Common myeloid progenitor, CD34-positive (primary cell): ENCODE results near the gene PSMA8.
"Not testable (repeated sequence)": the region's sequence is repeated elsewhere in the genome, so short reads cannot be mapped to it uniquely, and the experiment has no call there.

Source experiments
- CTCF ChIA-PET: fragments of 350-600 bp; sonication (Branson Sonifier 250); formaldehyde crosslinking; loops from one replicate; lab custom pipeline; 2021; ENCODE audit warnings: antibody characterized with exemption; lab: Charles Lee
- POLR2A ChIA-PET: fragments of 350-600 bp; sonication (Branson Sonifier 250); formaldehyde crosslinking; loops from one replicate; lab custom pipeline; 2021; ENCODE audit warnings: antibody characterized with exemption; lab: Charles Lee
- DNase-seq, 3 donors: peaks; one replicate each; pipeline versions ENCODE4 v3.0.0 to v3.0.0-alpha.2; 2013
- H3K27ac ChIP-seq, 2 experiments: 1 replicate in 1 of 2; 2 replicates in 1 of 2; pipeline ENCODE4 v1.7.0; 2013; ENCODE audit warnings: inconsistent platforms in 2 of 2, low read length in 2 of 2, mild to moderate bottlenecking in 2 of 2, low read depth in 1 of 2, moderate library complexity in 1 of 2; ENCODE audit not compliant: severe bottlenecking in 2 of 2, insufficient read depth in 1 of 2, poor library complexity in 1 of 2
- H3K27me3 ChIP-seq, 5 experiments: replicated peaks in 2 of 5; 1 replicate in 3 of 5; 2 replicates in 2 of 5; pipeline versions ENCODE4 v1.6.1 to v1.7.0; 2013; ENCODE audit warnings: low read length in 4 of 5, mild to moderate bottlenecking in 2 of 5, moderate library complexity in 2 of 5, inconsistent platforms in 1 of 5; ENCODE audit not compliant: insufficient read depth in 5 of 5, control insufficient read depth in 4 of 5
- H3K36me3 ChIP-seq, 4 experiments: 1 replicate in 2 of 4; 2 replicates in 2 of 4; pipeline versions ENCODE4 v1.6.1 to v1.7.0; 2013; ENCODE audit warnings: low read length in 3 of 4, control low read depth in 1 of 4, mild to moderate bottlenecking in 1 of 4; ENCODE audit not compliant: control insufficient read depth in 4 of 4, insufficient read depth in 4 of 4
- H3K4me1 ChIP-seq, 4 experiments: 1 replicate in 3 of 4; 2 replicates in 1 of 4; pipeline versions ENCODE4 v1.6.1 to v1.7.1; 2013; ENCODE audit warnings: low read length in 3 of 4, mild to moderate bottlenecking in 3 of 4, control low read depth in 1 of 4, inconsistent platforms in 1 of 4, moderate library complexity in 1 of 4; ENCODE audit not compliant: control insufficient read depth in 4 of 4, insufficient read depth in 4 of 4; ENCODE audit errors: control extremely low read depth in 1 of 4
- H3K4me3 ChIP-seq, 7 experiments: 1 replicate in 4 of 7; 2 replicates in 3 of 7; pipeline versions ENCODE4 v1.5.1 to v1.7.0; 2013; ENCODE audit warnings: mild to moderate bottlenecking in 7 of 7, low read length in 6 of 7, moderate library complexity in 6 of 7, inconsistent platforms in 2 of 7, low read depth in 2 of 7, control low read depth in 1 of 7; ENCODE audit not compliant: insufficient read depth in 4 of 7, control insufficient read depth in 1 of 7; ENCODE audit errors: extremely low read depth in 1 of 7
- H3K9me3 ChIP-seq, 5 experiments: 1 replicate in 4 of 5; 2 replicates in 1 of 5; pipeline versions ENCODE4 v1.6.1 to v1.7.1; 2013; ENCODE audit warnings: low read length in 4 of 5, mild to moderate bottlenecking in 2 of 5, inconsistent platforms in 1 of 5, low read depth in 1 of 5, moderate library complexity in 1 of 5; ENCODE audit not compliant: control insufficient read depth in 4 of 5, insufficient read depth in 2 of 5; ENCODE audit errors: control extremely low read depth in 1 of 5
- WGBS: methylation state at CpG from one replicate; pipeline ENCODE4 v1.1.5; 2013; ENCODE audit not compliant: insufficient coverage; 5-methylcytosine and 5-hydroxymethylcytosine counted together

Gene PSMA8

DNA sequence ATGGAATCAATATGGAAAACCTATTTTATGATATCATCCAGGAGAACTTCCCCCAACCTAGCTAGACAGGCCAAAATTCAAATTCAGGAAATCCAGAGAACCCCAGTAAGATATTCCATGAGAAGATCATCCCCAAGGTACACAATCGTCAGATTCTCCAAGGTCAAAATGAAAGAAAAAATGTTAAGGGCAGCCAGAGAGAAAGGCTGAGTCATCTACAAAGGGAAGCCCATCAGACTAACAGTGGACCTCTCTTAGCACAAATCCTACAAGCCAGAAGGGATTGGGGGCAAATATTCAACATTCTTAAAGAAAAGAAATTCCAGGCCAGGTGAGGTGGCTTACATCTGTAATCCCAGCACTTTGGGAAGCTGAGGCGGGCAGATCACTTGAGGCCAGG is 11.7 kb upstream of the PSMA8 start:
- CTCF ChIA-PET, H3K27ac ChIP-seq, H3K27me3 ChIP-seq, H3K36me3 ChIP-seq, POLR2A ChIA-PET, H3K4me3 ChIP-seq, H3K4me1 ChIP-seq, DNase-seq, H3K9me3 ChIP-seq: not testable (repeated sequence)
- 100% methylated on average over 1 of the region's 2 CpGs for WGBS

DNA sequence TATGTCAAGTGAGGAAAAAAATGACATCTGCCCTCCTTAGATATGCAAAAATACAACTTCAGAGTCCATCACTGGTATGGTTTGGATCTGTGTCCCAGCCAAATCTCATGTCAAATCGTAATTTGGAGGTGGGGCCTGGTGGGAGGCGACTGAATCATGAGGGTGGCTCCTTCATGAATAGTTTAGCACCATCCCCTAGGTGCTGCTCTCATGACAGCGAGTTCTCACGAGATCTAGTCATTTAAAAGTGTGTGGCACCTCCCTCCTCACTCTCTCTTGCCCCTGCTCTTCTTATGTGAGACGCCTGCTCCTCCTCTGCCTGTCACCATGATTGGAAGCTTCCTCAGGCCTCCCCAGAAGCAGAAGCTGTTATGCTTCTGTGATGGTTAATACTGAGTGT is 5.9 kb upstream of the PSMA8 start:
- Histone ChIP-seq H3K4me3 (no peak overlapping the region), H3K27ac (no peak overlapping the region), H3K9me3 (peaks cover 0 to 9% (median 0%) of the 10 kb centered on the region in 5 experiments), H3K4me1 (no peaks in the 10 kb centered on the region), H3K36me3 (no peaks in the 10 kb centered on the region), H3K27me3 (no peaks in the 10 kb centered on the region)
- DNase-seq, result no peak
- ChIA-PET CTCF (no interaction called here), POLR2A (no interaction called here)
- 96% methylated on average over 5 of the region's 5 CpGs for WGBS

DNA sequence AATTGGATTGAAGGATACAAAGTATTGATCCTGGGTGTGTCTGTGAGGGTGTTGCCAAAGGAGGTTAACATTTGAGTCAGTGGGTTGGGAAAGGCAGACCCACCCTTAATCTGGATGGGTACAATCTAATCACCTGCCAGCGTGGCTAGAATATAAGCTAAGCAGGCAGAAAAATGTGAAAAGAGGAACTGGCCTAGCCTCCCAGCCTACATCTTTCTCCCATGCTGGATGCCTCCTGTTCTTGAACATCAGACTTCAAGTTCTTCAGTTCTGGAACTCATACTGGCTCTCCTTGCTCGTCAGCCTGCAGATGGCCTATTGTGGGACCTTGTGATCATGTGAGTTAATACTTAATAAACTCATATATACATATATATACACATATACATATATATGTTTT is 5.5 kb upstream of the PSMA8 start:
- H3K4me1 ChIP-seq, H3K9me3 ChIP-seq, H3K27me3 ChIP-seq, CTCF ChIA-PET, H3K27ac ChIP-seq, H3K4me3 ChIP-seq, DNase-seq, H3K36me3 ChIP-seq, POLR2A ChIA-PET: not testable (repeated sequence)
- WGBS, result 100% methylated on average over 1 of the region's 2 CpGs

DNA sequence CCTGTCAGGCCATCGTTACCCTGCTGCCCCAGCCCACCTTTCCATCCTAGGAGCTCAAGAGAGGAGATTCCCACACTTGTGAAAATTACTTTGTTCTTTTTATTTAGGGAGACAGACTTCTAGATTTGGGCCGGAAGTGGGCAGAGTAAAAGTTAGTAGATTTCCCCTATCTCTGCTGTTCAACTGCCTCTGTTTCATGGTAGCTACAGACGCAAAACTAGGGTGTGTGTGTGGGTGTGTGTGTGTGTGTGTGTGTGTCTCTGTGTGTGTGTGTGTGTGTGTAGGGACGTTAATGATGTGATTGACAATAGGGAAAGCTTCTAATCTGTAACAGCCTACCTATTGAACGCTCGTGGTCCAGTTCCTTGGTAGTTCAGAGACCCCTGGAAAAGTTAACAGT is 438 bp downstream of the PSMA8 start:
- ChIA-PET POLR2A (interaction anchor here (0.6 kb wide), 1 partner anchor 46 kb away, joined by 3 read pairs; no protein-coding TSS in a partner anchor), CTCF (no interaction called here)
- no peak overlapping the region for H3K27ac ChIP-seq
- DNase-seq, result peak in 2 of 3 donors; percentile 1 to 2
- peaks cover 0 to 4% (median 3%) of the 10 kb centered on the region in 5 experiments for H3K9me3 ChIP-seq
- H3K36me3 ChIP-seq, result no peaks in the 10 kb centered on the region
- WGBS, result 90% methylated on average over 2 of the region's 6 CpGs
- H3K4me1 ChIP-seq, result no peaks in the 10 kb centered on the region
- H3K4me3 ChIP-seq, result peak overlapping the region in 3 of 7 experiments; percentile 15 to 40 (median 16)
- no peaks in the 10 kb centered on the region for H3K27me3 ChIP-seq

DNA sequence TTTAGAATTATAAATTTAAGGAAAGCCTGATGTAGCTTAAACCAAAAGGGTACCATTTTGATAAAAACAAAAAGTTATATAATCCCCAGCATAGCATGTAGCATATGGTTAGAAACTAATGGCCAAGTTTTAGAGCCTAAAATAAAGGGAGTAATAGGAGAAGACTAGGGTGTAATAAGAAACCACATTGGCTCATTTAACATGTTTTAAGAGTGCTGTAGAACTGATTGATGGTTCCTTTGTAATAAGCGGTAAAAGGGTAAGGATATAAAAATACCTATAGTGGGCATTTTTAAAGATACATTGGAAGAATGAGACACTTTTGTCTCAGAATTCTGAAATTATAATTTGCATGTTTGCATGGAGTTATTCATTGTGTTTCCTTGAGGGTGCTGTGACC is 1.9 kb downstream of the PSMA8 start:
- Histone ChIP-seq H3K27me3 (no peaks in the 10 kb centered on the region), H3K4me3 (no peak overlapping the region), H3K27ac (no peak overlapping the region), H3K9me3 (peaks cover 0 to 3% (median 0%) of the 10 kb centered on the region in 5 experiments), H3K4me1 (no peaks in the 10 kb centered on the region), H3K36me3 (no peaks in the 10 kb centered on the region)
- ChIA-PET CTCF (no interaction called here), POLR2A (no interaction called here)
- DNase-seq, result no peak
- WGBS, result 100% methylated on average over 1 of the region's 1 CpG

DNA sequence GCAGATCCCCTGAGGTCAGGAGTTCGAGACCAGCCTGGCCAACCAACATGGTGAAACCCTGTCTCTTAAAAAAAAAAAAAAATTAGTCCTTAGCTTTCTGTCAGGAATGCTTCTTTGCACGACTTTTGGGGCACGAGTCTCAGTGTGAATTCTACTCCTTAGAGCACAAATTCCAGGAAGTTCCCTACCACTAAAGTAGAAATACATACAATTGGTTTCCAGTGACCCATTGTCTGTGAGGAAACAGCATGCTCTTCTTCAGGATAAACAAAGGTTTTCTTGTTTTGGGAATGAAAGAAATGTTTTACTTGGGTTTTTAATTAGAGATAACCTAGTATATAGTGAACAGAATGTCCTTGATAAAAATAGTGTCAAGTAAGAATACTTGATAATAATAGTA is 23.7 kb downstream of the PSMA8 start:
- H3K27me3 ChIP-seq, result no peaks in the 10 kb centered on the region
- 100% methylated on average over 1 of the region's 3 CpGs for WGBS
- no peak for DNase-seq
- H3K36me3 ChIP-seq, result no peaks in the 10 kb centered on the region
- ChIA-PET CTCF (no interaction called here), POLR2A (no interaction called here)
- H3K27ac ChIP-seq, result no peak overlapping the region
- H3K4me3 ChIP-seq, result no peak overlapping the region
- H3K9me3 ChIP-seq, result no peaks in the 10 kb centered on the region
- H3K4me1 ChIP-seq, result no peaks in the 10 kb centered on the region

DNA sequence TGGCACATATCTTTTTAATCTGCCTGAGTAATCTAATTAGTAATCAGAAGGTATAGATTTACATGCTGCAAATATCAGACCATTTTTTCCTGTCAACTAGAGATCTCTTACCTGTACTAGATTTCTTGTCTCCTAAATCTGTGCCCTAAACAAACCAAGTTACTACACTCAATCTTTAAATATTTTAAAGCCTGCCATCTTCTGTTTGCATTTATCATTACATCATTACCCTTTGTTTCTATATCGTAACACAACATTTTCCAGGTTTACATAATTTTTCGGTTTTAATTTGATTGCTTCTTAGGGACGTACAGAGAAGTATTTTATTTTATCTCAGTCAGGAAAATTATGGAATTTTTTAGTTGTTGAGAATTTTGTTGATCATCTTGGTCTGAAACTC is 25.7 kb downstream of the PSMA8 start:
- CTCF ChIA-PET, result interaction anchor here (1.4 to 1.7 kb wide), 2 partner anchors 62 to 116 kb away, joined by 4 to 7 read pairs; no protein-coding TSS in a partner anchor

More for the DNA sequence above, 25.7 kb downstream of the PSMA8 start:
- Histone ChIP-seq H3K36me3 (no peaks in the 10 kb centered on the region), H3K9me3 (no peaks in the 10 kb centered on the region), H3K4me1 (no peaks in the 10 kb centered on the region), H3K27ac (no peak overlapping the region), H3K27me3 (no peaks in the 10 kb centered on the region), H3K4me3 (no peak overlapping the region)
- peak; percentile 9 to 28 (median 19) for DNase-seq
- POLR2A ChIA-PET, result no interaction called here
- WGBS, result 100% methylated on average over 1 of the region's 3 CpGs
